Testis (tissue), 3 donors: Measurements from ENCODE around the gene ESRRB. TPM values are rescaled to one million over a fixed set of nuclear protein-coding genes. Genes with fewer than 3 reads are reported as not detected.

Source experiments
- DNase-seq: peaks from one replicate; pipeline ENCODE4 v3.0.0-alpha.2; 2019
- H3K27ac ChIP-seq, 2 donors: fragments of 200-600 bp; sonication (generic); one replicate each; pipeline ENCODE4 v1.5.1; 2019
- H3K27me3 ChIP-seq: fragments of 200-600 bp; sonication (generic); one replicate; pipeline ENCODE4 v1.5.1; 2019
- H3K36me3 ChIP-seq: fragments of 200-600 bp; sonication (generic); one replicate; pipeline ENCODE4 v1.5.1; 2017; ENCODE audit warnings: low read depth; ENCODE audit errors: missing control alignments
- H3K4me1 ChIP-seq: fragments of 200-600 bp; sonication (generic); one replicate; pipeline ENCODE4 v1.5.1; 2019
- H3K4me3 ChIP-seq, 2 donors: fragments of 200-600 bp; sonication (generic); one replicate each; pipeline ENCODE4 v1.5.1; 2017 to 2019
- H3K9me3 ChIP-seq: fragments of 200-600 bp; sonication (generic); one replicate; pipeline ENCODE4 v1.5.1; 2017
- POLR2A ChIP-seq: fragments of 450-650 bp; IDR thresholded peaks from one replicate; pipeline ENCODE4 v1.6.1; 2017; ENCODE audit warnings: antibody characterized with exemption, mild to moderate bottlenecking, moderate library complexity
- WGBS, 2 donors: methylation state at CpG; one replicate each; pipeline ENCODE4 v1.1.5; 2018; 5-methylcytosine and 5-hydroxymethylcytosine counted together
- intact Hi-C: fragments of 100-400 bp; cut with DNase I; formaldehyde crosslinking; loops from one replicate; pipeline ENCODE4 v1.15.1; 2023; ENCODE audit warnings: low total_unique reads
- polyA plus RNA-seq: library from polyadenylated mRNA; stranded (reverse); fragments of 350-450 nt; fragmentation: Illumina TruSeq; extraction: RNeasy Lipid Tissue Mini Kit (QIAGEN cat#74804); gene quantifications from one replicate; pipeline ENCODE4 v1.2.3, GENCODE V29; 2014; ENCODE audit warnings: low read depth, low replicate concordance; ENCODE audit not compliant: insufficient read depth
- total RNA-seq, 2 donors: library from RNA; depleted of rRNA; stranded (reverse); fragments of >200 nt; gene quantifications; one replicate each; pipeline ENCODE4 v1.2.3, GENCODE V29; 2016
- TF ChIP-seq, protein P1 (sequence below), 3 experiments: fragments of 450-650 bp in 2 of 3; fragments of 200-600 bp in 1 of 3; sonication (generic) in 1 of 3; IDR thresholded peaks; one replicate each; pipeline ENCODE4 v1.5.1; 2016 to 2019; ENCODE audit warnings: antibody characterized with exemption in 3 of 3, mild to moderate bottlenecking in 2 of 3, moderate library complexity in 1 of 3

ESRRB gene
- total and polyA plus RNA-seq, 3 donors from 2014 or later = 2.5 to 3.3 (median 2.8) TPM

GRCh38 chr14:76465664-76466063 is 89.7 kb downstream of the ESRRB start:
- no peak overlapping the region for H3K27ac ChIP-seq
- 60 to 90% methylated on average over 2 to 9 of the region's 9 CpGs for WGBS, 2 donors
- intact Hi-C loops = no loop called here
- H3K4me1 ChIP-seq = peaks cover 4% of the 10 kb centered on the region
- no peak for TF ChIP-seq POLR2A
- TF ChIP-seq, protein P1, sequence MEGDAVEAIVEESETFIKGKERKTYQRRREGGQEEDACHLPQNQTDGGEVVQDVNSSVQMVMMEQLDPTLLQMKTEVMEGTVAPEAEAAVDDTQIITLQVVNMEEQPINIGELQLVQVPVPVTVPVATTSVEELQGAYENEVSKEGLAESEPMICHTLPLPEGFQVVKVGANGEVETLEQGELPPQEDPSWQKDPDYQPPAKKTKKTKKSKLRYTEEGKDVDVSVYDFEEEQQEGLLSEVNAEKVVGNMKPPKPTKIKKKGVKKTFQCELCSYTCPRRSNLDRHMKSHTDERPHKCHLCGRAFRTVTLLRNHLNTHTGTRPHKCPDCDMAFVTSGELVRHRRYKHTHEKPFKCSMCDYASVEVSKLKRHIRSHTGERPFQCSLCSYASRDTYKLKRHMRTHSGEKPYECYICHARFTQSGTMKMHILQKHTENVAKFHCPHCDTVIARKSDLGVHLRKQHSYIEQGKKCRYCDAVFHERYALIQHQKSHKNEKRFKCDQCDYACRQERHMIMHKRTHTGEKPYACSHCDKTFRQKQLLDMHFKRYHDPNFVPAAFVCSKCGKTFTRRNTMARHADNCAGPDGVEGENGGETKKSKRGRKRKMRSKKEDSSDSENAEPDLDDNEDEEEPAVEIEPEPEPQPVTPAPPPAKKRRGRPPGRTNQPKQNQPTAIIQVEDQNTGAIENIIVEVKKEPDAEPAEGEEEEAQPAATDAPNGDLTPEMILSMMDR (IDR thresholded peaks at IDR 0.05) = no peak
- no peaks in the 10 kb centered on the region for H3K9me3 ChIP-seq
- no peak overlapping the region for H3K4me3 ChIP-seq
- DNase-seq = no peak
- H3K36me3 ChIP-seq = no peaks in the 10 kb centered on the region
- H3K27me3 ChIP-seq = no peaks in the 10 kb centered on the region

DNA sequence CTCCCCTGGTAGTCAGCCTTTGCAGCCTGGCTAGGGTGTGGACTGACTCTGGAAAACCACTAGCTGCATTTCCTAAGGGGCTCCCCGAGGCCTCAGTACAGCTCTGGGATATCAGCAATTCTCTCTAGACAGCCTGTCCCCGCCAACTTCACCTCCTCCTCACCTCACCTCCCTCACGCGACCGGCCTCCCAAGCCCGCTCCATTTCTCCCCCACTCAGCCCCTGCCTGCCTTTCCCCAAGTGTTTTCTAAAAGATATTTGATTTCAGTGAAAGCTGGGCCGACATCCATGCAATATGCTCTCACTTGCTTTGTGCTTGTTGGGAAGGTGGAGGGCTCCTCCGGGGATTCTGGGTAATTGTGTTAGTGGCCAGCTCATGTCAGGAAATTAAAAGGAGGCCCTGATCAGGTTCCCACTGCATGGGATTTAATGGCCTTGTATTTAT is 91.8 kb downstream of the ESRRB start:
- H3K9me3 ChIP-seq = no peaks in the 10 kb centered on the region
- H3K27ac ChIP-seq = no peak overlapping the region
- WGBS, 2 donors = 56 to 61% methylated on average over 8 of the region's 8 CpGs
- no peaks in the 10 kb centered on the region for H3K36me3 ChIP-seq
- no peak for TF ChIP-seq POLR2A
- TF ChIP-seq, protein P1 (IDR thresholded peaks at IDR 0.05) = no peak
- H3K27me3 ChIP-seq = no peaks in the 10 kb centered on the region
- H3K4me1 ChIP-seq = peaks cover 4% of the 10 kb centered on the region
- no peak for DNase-seq
- intact Hi-C loops = no loop called here
- H3K4me3 ChIP-seq = no peak overlapping the region

- Histone ChIP-seq H3K36me3 (no peaks in the 10 kb centered on the region), H3K4me3 (no peak overlapping the region), H3K27me3 (no peaks in the 10 kb centered on the region), H3K4me1 (peaks cover 7% of the 10 kb centered on the region), H3K9me3 (no peaks in the 10 kb centered on the region), H3K27ac (no peak overlapping the region)
- no peak for DNase-seq
- no peak for TF ChIP-seq POLR2A
- TF ChIP-seq, protein P1 (IDR thresholded peaks at IDR 0.05) = no peak
- intact Hi-C loops = no loop called here
- WGBS, 2 donors = 84 to 98% methylated on average over 3 to 5 of the region's 5 CpGs
Measured at GRCh38 chr14:76472199-76472723, 96.3 kb downstream of the ESRRB start.

GRCh38 chr14:76473481-76474263 is 97.7 kb downstream of the ESRRB start:
- Histone ChIP-seq H3K27ac (no peak overlapping the region), H3K4me1 (peaks cover 3% of the 10 kb centered on the region), H3K36me3 (no peaks in the 10 kb centered on the region), H3K4me3 (no peak overlapping the region), H3K27me3 (no peaks in the 10 kb centered on the region), H3K9me3 (no peaks in the 10 kb centered on the region)
- intact Hi-C loops = no loop called here
- peak; percentile 40 for DNase-seq
- 12 to 15% methylated on average over 17 of the region's 17 CpGs for WGBS, 2 donors
- TF ChIP-seq POLR2A = no peak
- TF ChIP-seq, protein P1 (IDR thresholded peaks at IDR 0.05) = no peak
